GM18526 (cell line): ENCODE results near the gene PLPP2.

Experiments used
- POLR2A ChIP-seq: IDR thresholded peaks from 3 replicates; pipeline ENCODE4 v1.6.1; 2011; ENCODE audit not compliant: insufficient read length; ENCODE audit errors: extremely low read depth

PLPP2 gene

DNA sequence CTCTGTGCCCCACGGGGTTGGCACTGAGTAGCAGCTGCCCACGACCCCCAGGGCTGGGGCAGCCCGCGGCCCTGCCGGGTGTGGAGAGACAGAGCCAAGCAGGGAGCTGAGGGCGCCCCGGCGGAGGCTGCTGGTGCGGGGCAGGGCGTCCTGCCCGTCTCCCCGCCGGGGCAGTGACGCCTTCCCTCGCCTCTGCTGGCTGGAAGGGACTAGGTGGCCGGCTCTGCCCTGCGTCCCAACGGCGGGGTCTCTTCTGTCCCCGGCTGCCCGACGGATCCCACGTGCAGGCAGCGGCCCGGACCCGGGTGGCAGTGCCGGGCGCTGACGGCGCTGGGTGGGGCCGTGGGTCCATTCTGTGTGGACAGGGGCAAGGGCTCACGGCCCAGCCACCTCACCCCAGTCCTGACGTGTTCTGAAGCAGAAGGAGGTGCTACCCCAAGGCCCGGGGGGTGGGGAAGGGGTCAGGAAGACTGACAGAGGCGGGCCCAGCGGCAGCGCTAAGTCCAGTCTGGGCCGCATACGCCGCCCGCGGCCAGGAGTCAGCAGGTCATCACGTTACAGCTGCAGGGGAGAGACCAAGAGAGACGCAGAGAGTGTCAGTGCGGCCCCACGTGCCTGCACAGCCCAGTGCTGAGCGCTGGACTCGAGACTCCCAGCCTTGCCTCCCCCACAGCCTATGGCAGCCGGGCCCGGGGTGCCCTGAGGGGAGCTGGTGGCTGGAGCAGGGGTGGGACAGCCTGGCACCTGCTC, 15.1 kb upstream of the PLPP2 start:
- TF ChIP-seq POLR2A = no peak

DNA sequence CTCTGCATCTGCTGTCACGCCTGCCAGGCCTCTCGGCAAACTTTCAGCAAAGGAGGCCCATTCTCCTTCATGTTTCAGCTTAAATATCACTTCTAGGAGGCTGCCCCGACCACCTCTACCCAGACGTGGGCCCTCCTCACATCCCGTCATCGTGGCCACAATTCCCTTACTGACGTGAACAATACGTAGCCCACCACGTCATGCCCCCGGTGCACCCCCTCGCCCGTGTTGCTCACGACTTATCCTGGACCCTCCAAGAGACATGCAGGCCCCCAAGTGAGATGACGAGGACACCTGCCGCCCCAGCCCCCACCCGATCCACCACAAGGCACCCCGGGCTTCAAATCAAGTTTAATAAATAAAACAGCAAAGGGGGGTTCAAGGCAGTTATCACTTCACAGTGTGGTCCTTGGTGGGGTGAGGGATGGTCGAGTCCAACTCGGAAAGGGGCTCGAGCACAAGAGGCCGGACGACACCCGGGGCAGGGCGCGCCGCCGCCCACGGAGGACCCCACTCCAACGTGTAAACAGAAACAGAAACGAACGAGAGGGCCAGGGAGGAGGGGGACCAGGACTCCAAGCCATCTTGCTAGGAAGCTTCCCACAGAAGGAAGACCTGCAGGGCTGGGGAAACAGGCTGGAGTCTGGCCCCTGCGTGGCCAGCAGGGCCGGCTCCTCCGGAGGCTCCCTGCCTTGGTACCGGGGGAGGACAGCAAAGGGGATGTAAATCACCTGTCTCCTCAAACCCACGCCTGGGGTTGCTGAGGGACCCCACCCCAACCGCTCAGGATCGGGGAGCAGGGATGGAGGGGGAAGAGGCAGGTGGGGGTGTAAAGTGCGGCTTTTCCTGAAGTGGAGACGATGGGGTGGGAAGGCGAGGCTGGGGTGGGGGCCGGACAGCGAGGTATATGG, 14.3 kb upstream of the PLPP2 start:
- TF ChIP-seq POLR2A = no peak

DNA sequence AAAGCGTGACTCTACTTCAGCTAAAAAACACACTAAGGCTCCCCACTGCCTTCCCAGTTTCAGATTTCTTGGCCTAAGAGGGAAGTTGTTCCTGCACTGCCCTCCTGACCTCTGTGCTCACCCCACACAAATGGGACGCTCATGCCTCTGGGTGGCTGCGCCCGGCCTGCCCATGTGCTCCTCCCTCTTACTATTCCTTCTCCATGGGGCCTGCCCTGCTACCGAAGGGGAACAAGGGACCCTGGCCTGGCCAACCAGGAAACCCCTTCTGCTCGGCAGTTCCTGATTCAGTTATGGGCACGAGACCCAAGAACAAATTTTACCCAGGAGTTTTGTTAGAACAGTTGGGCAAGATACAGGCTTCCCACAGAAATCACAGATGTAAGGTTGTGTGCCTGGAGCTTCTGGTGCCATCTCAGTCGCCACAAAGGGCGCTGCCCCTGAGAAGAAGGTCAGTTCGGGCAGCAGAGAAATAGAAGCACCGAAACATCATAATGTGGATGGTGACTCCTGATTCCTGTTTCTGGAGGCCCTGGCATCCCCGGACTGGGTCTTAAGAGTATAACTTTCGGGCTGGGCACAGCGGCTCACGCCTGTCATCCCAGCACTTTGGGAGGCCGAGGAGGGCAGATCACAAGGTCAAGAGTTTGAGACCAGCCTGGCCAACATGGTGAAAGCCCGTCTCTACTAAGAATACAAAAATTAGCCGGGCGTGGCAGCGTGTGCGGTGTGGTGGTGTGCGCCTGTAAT, 5.4 kb upstream of the PLPP2 start:
- TF ChIP-seq POLR2A = no peak

DNA sequence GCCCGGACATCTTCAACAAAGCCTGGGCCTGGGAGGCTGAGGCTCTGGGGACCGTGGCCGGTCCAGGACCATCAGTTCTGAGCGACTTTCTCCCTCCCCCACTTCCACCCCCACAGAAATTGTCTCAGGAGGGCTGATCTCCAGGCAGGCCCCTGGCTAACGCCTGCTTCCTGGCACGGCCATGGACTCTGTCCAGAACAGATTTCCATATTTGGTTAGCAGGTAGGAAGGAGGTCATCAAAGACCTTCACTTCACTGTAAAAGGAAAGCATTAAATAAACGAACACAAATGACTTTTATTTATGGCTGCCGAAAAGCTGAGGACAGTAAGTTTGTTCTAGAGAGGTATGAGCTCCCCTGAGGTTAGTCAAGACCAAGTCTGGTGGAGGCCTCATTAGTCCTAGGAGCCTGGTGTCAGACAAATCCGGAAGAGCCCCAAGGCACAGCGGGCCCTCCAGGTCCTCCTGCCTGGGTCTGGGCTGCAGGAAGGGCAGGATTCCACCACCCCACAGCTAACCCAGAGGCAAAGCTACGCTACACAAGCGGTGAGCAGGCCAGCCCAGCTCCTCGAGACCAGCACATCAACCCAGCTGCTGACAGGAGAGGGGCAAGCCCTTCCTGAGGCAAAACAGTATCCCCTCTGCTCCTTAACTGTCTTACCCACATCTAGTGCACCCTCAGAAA, 4.6 kb upstream of the PLPP2 start:
- no peak for TF ChIP-seq POLR2A

DNA sequence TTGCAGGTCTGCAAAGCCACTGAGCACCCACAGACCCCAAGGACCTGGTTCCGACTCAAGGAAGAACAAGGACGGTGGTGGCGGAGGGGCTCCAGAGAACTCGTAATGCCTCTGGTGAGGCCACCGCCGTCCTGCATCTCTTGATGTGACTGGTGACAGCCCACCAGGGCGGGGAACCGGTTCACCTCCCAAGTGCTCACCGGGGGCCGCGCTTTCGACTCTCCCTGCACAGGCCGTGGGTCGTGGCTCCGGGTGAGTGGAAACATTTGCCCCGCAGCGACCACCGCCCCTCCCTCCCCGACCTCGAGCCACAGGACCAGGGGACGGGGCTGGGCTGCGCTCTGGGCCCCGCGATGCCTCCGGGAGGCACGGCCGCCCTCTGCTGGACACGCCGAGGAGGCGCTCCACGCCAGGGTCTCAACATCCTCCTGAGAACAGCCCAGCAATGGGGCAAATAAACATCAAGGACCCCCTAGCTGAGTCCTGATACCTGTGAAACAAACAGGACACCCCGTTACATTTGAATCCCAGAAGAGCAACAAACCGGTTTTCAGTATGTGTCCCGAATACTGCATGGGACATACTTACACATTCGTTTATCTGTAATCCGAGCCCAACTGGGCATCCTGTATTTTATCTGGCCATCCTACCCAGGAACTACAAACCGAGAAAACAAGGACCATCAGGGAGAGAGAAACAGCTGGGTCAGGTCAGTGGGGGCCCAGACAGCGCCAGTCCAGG, 3.9 kb upstream of the PLPP2 start:
- no peak for TF ChIP-seq POLR2A

DNA sequence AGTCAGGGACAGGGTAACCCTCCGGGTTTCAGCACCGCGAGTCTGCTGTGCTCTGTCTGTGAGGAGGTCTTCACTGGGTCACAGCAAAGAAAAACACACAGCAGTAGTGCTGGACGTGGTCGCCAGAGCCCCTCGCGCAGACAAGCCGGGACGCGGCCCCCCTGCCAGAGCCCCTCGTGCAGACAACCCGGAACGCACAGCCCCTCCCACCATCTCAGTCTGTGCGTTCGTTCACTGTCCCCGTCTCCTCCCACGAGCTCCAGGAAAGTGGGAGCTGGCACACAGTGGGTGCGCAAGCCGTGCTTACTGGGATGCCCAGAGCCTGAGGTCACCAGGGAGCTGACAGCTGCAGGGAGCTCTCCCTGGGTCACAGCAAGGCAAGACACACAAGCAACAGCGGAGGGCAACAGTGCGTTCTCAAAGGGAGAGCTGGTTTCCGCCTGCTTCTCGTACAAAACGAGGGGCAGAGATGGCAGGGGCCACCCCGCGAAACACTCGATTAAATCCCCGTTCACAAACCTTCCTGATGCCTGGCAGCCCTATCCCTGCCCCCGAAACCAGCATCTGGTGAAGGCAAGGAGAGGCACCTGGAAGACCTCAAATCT, 3.2 kb upstream of the PLPP2 start:
- TF ChIP-seq POLR2A = no peak

DNA sequence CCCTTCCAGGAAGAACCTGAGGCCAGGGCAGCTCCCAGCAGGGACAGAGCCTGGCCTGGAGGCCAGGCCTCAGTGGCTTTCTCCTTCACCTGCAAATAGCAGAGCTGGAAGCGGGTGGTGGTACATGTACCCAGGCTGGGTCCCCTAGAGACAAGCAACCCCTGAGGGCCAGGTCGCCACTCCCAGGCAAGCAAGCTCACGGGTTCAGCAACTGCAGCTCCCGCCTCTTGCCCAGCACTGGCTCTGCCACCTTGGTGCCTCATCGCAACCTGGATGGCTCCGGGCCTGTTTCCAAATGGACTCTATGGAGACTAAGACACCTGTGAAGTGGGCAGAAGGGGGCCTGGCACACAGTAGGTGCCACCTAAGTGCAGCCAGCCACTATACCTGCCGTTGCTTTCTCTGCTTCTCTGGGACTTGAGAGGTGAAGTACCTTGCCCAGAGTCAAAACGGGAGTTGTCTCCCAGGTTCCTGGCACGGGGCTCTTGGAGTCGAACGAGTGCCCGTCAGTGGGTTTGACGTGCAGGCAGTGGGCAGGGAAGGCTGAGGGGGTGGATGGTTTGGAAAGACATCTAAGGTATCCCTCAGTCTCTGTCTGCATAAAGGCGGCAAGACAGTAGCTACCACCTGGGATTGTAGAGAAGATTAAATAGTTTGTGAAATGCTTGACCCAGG, 2.4 kb upstream of the PLPP2 start:
- no peak for TF ChIP-seq POLR2A

DNA sequence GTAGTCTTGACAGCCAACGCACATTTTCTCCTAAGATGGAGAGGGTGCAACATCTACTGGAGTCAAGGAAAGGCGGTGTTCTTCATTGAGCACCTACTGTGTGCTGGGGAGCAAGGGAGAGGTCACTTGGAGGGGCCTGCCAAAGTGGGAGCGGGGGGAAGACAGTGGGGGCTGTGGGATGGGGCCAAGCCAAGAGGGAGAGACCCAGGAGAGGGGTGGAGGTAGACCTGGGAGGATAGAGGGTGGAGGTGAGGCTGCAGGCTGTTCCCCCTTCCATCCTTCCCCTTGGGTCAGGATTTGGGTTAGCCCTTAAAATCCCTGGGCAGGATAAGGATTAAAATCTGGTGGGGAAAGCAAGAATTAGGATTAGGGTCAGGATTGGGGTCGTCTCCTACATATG, 1.7 kb upstream of the PLPP2 start:
- TF ChIP-seq POLR2A = no peak

DNA sequence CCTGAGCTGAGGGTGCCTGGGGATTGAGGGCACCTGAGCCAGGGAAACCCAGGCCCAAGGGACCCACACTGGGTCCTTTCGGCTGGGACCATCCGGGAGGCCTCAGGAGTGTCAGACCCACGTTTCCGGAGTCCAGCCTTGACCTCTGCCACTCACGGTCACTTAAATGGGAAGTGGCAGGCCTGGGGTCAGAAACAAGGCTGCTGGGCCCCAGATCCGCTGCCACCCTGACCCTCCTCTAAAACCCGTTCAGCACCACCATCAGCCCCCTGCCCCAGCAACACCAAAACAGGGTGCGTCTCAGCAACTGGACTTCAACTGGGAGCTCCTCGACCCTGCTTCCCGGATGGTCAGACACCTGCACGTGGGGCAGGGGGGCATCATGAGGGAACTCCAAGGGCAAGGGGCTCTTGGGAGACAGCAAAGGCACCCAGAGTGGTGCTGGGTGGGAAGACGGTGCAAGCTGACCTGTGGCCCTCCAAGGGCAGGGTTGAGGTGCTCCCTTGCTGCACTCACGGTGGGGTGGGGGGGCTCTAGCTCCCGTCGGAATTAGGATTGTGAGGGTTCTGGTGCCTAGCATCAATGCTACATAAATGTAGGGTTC, 1.2 kb upstream of the PLPP2 start:
- no peak for TF ChIP-seq POLR2A

DNA sequence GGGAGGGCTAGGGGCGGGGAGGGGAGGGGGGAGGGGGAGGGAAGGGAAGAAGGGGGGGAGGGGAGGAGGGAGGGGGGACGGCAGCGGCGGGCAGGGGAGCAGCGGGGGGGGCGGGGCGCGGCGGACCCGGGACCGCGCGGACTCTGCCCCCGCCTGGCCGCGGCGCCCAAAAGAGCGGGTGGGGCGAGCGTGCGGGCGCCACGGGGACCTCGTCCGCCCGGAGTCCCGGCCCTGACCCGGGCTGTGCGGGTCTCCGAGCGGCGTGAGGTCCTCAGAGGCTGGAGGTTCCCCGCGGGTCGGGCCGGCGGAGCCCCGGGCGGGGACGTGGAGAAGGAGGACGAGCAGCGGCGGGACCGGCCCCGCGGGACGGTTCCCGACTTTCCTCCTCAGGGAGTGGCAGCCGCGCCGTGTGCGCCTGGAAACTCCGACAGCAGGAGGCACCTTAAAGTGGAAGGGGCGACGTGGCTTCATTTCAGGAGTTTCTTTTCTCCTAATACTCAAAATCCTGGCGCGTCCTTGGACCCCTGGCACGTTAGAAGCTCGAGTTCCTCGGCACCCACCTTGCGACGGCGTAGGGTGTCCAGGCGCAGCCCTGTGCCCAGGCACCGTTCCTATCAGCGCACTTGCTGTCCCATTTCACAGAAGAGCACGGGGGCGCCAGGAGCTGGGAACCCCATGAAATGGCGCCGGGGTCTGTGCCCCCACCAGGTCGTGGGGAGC, 518 bp upstream of the PLPP2 start:
- no peak for TF ChIP-seq POLR2A

DNA sequence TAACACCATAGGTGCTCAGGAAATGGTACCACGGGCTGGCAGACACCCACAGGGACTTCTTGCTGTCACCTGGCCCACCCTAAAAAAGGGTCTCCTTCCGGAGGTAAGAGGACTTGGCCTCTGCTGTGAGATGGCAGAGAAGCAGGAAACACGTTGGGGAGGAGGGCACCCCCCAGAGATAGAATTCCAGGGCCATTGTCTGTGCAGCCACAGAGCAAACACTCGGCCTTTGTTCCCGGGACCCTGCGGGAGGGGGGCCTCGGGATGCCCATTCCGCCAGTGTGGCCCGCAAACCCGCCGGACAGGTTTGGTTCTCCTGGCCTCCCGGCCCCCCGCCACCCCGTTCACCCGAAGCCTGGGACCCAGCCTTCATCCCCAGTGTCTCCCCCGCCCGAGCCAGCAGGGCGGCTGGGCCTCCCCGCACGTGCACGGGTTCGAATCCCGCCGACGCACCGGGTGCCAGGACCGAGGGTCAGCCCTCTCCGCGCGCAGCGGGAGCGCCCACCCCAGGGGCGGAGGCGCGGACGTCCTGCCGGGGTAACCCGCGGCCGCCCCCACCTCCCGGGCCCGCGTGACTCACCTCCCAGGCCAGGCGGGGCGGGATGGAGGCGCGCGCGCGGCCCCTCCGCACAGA, 714 bp downstream of the PLPP2 start:
- no peak for TF ChIP-seq POLR2A

DNA sequence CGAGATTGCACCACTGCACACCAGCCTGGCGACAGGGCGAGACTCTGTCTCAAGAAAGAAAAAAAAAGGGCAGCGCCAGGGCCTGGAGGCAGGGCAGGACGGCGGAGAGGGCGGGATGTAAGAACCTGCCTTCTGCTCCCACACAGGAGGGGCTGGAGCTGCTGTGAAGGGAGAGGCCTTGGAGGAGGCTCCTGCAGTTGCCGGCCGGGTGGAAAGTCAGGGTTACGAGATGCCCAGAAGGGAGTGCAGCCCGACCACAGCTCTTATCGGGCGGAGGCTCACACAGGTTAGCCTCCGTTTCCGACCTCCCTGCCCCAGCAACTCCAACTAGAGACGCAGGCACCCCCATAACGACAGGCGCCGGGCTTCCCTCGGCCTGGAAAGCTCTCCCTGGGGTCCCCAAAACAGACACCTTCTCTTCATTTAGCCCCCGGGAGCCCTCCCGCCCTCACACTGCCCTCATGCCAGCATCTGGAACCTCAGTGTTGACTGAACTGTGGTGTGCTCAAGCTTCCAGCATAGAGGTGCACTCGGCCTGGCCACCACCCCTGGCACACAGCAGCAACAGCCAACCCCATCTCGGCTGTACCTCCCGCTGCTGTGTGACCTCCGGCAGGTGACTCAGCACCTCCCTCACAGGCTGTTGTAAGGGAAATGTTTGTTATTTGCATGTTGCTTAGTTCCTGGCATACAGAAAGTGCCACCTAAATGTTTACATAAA, 1.4 kb downstream of the PLPP2 start:
- TF ChIP-seq POLR2A = no peak

DNA sequence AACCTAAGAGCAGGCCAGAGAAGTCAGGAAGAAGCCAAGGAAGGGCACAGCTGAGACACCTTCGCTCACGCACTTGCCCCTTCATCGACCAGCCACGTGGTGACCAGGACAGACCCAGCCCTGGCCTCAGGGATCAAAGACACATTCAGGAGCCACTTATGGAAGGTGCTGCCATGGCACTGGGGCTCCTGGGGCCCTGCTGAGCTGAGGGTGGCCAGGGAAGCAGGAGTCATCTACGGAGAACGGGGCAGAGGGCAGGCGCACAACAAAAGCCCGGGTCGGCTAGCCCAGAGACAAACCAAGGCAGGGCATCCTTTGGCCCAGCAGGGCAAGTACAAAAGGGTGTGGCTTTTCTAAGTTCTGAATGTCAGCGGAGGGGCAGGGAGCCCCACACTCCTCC, 2.3 kb downstream of the PLPP2 start:
- no peak for TF ChIP-seq POLR2A
